Activated CD4-positive, alpha-beta T cell treated with anti-CD3 and anti-CD28 coated beads, Interleukin-10, Interleukin-2, amounts not matched to agents 100 ng/mL and 50 ng/mL, durations not matched to agents 16 hours and 8 hours (primary cell): Measurements from ENCODE around the gene SBF2.
"Not testable (repeated sequence)": the region's sequence is repeated elsewhere in the genome, so short reads cannot be mapped to it uniquely, and the experiment has no call there.

Experiments
- DNase-seq: peaks from one replicate; pipeline ENCODE4 v3.0.0-alpha.2; 2020

Gene SBF2

GRCh38 chr11:10162222-10162621 is 131.8 kb downstream of the SBF2 start:
- no peak for DNase-seq

- no peak for DNase-seq
These were observed 133.7 kb downstream of the SBF2 start for GRCh38 chr11:10160350-10160749.

GRCh38 chr11:10158461-10158860 is 135.6 kb downstream of the SBF2 start:
- DNase-seq = no peak

GRCh38 chr11:10155793-10156490 is 138.1 kb downstream of the SBF2 start:
- DNase-seq = no peak

GRCh38 chr11:10150800-10151199 is 143.2 kb downstream of the SBF2 start:
- no peak for DNase-seq

- DNase-seq = no peak
These were observed 144.5 kb downstream of the SBF2 start for GRCh38 chr11:10149553-10149952.

- DNase-seq = no peak
These were observed 146.8 kb downstream of the SBF2 start for GRCh38 chr11:10147195-10147594.

GRCh38 chr11:10144954-10145353 is 149.1 kb downstream of the SBF2 start:
- DNase-seq = no peak

- DNase-seq = no peak
These were observed 154.4 kb downstream of the SBF2 start for GRCh38 chr11:10139656-10140055.

GRCh38 chr11:10139143-10139542 is 154.9 kb downstream of the SBF2 start:
- DNase-seq = no peak

- no peak for DNase-seq
These were observed 159.0 kb downstream of the SBF2 start for GRCh38 chr11:10134975-10135481.

GRCh38 chr11:10134226-10134625 is 159.8 kb downstream of the SBF2 start:
- DNase-seq = not testable (repeated sequence)

GRCh38 chr11:10133251-10133650 is 160.8 kb downstream of the SBF2 start:
- not testable (repeated sequence) for DNase-seq

- DNase-seq = no peak
These were observed 163.1 kb downstream of the SBF2 start for GRCh38 chr11:10130875-10131274.

- DNase-seq = not testable (repeated sequence)
These were observed 164.8 kb downstream of the SBF2 start for GRCh38 chr11:10129184-10129583.

- DNase-seq = no peak
These were observed 168.4 kb downstream of the SBF2 start for GRCh38 chr11:10125522-10126133.

GRCh38 chr11:10122326-10123197 is 171.5 kb downstream of the SBF2 start:
- DNase-seq = peak; percentile 9

- no peak for DNase-seq
These were observed 175.2 kb downstream of the SBF2 start for GRCh38 chr11:10118865-10119264.

GRCh38 chr11:10117709-10118351 is 176.2 kb downstream of the SBF2 start:
- DNase-seq = no peak

- no peak for DNase-seq
These were observed 177.4 kb downstream of the SBF2 start for GRCh38 chr11:10116588-10116987.

- DNase-seq = no peak
These were observed 179.2 kb downstream of the SBF2 start for GRCh38 chr11:10114593-10115404.

GRCh38 chr11:10113852-10114251 is 180.2 kb downstream of the SBF2 start:
- no peak for DNase-seq
